GM21526 (cell line): ENCODE results near the gene ELP5.

Experiments
- ATAC-seq: cut with Tn5 transposase; IDR thresholded peaks from one replicate; pipeline ENCODE4 v1.9.1; 2021; ENCODE audit warnings: moderate library complexity; ENCODE audit not compliant: unreplicated experiment, low FRiP score

ELP5 gene

DNA sequence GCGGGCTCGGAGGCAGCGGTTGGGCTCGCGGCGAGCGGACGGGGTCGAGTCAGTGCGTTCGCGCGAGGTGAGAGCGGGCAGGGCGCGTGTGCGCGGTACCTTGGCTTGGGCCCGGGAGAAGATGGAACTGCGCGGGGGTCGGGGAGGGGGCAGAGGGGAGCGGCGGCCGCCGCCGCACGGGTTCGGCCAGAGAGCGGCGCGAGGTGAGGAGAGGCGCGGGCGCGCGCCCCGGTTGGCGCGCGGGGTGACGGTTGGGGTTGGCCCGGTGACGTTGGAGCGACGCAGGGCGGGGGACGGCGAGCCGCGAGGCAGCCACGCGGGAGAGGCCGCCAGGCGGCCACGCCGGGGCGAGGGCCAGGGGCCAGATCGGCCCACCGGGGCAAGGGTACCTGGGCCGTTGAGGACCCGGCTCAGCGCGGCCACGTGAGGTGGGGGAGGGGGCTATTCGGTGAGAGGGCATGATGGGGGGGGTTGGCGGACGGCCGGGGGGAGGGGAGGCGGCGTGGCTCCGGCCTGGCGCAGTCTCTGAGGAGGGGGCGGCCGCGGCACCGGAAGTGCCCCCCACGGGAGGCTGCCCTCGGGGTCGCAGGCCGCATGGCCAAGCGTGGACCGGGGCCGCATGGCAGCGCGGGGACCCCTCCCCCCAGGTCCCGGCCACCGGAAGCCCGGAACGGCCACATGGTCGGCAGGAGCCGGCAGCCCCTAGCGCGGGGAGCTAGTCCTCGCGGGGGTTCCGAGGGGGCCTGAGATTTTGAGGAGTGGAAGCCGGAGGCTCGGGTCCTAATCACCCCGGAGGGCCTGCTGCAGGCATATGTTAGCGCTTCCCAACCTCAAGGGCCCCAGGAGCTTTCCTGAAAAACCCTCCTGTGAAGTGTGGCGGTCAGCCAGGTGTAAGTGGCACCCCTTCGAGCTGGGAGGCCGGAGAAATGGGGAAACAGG is 55.9 kb downstream of the ELP5 start:
- no peak for ATAC-seq

- ATAC-seq: no peak
Observed at GRCh38 chr17:7308625-7309433, 56.8 kb downstream of the ELP5 start.
